OCI-LY1 (cell line): ENCODE results near the gene USP44.

Experiments
- H2AFZ ChIP-seq: fragments of 200-600 bp; sonication (generic), shearing (Covaris generic); 2 replicates; pipeline ENCODE4 v1.6.0; 2014; ENCODE audit warnings: antibody characterized with exemption, mild to moderate bottlenecking, low read length
- H3F3A ChIP-seq: fragments of 200-600 bp; sonication (generic), shearing (Covaris generic); 2 replicates; pipeline ENCODE4 v1.6.0; 2014; ENCODE audit warnings: mild to moderate bottlenecking, antibody characterized with exemption, low read length, moderate library complexity; ENCODE audit not compliant: insufficient read depth
- H3K27ac ChIP-seq: fragments of 200-600 bp; sonication (generic); 2 replicates; pipeline ENCODE4 v1.5.1; 2014; ENCODE audit warnings: low read length, mixed run types, mild to moderate bottlenecking, low read depth; ENCODE audit not compliant: poor library complexity, severe bottlenecking
- H3K27me3 ChIP-seq: fragments of 200-600 bp; sonication (generic); 2 replicates; pipeline ENCODE4 v1.6.0; 2014; ENCODE audit warnings: antibody characterized with exemption, mild to moderate bottlenecking, low read length, moderate library complexity; ENCODE audit not compliant: insufficient read depth
- H3K36me3 ChIP-seq: fragments of 200-600 bp; sonication (generic); 2 replicates; pipeline ENCODE4 v1.6.1; 2014; ENCODE audit warnings: mild to moderate bottlenecking, antibody characterized with exemption, low read length, moderate library complexity, mixed read lengths; ENCODE audit not compliant: insufficient read depth
- H3K4me1 ChIP-seq: fragments of 200-600 bp; sonication (generic); 2 replicates; pipeline ENCODE4 v1.5.1; 2014; ENCODE audit warnings: mild to moderate bottlenecking, low read length, moderate library complexity; ENCODE audit not compliant: insufficient read depth, severe bottlenecking
- H3K4me2 ChIP-seq: fragments of 200-600 bp; sonication (generic), shearing (Covaris generic); 2 replicates; pipeline ENCODE4 v1.6.1; 2014; ENCODE audit warnings: low read length
- H3K4me3 ChIP-seq: fragments of 200-600 bp; sonication (generic); 2 replicates; pipeline ENCODE4 v1.5.1; 2014; ENCODE audit warnings: low read length, low read depth, mild to moderate bottlenecking, mixed read lengths; ENCODE audit not compliant: poor library complexity, severe bottlenecking
- H3K79me2 ChIP-seq: fragments of 200-600 bp; shearing (Covaris generic); 2 replicates; pipeline ENCODE4 v1.6.1; 2016; ENCODE audit warnings: mixed run types, low read length, mixed read lengths; ENCODE audit not compliant: insufficient read depth
- H3K9ac ChIP-seq: fragments of 200-600 bp; sonication (generic), shearing (Covaris generic); 2 replicates; pipeline ENCODE4 v1.6.1; 2014; ENCODE audit warnings: mild to moderate bottlenecking, low read length, mixed read lengths
- H3K9me2 ChIP-seq: fragments of 200-600 bp; sonication (generic), shearing (Covaris generic); 2 replicates; pipeline ENCODE4 v1.6.1; 2014; ENCODE audit warnings: low read depth, mild to moderate bottlenecking, low read length, mixed read lengths
- H3K9me3 ChIP-seq: fragments of 200-600 bp; shearing (Covaris generic); 2 replicates; pipeline ENCODE4 v1.6.1; 2014; ENCODE audit warnings: low read length, mixed read lengths
- H4K20me1 ChIP-seq: fragments of 200-600 bp; sonication (generic), shearing (Covaris generic); 2 replicates; pipeline ENCODE4 v1.6.0; 2016; ENCODE audit warnings: mild to moderate bottlenecking, low read length; ENCODE audit not compliant: insufficient read depth
- EZH2 ChIP-seq: fragments of 200-600 bp; sonication (generic), shearing (Covaris generic); IDR thresholded peaks from 2 replicates; pipeline ENCODE4 v1.8.0; 2017; ENCODE audit warnings: borderline replicate concordance, mixed run types, mild to moderate bottlenecking, antibody characterized with exemption, low read length, moderate library complexity, mixed read lengths
- TF ChIP-seq, protein P1 (sequence below): fragments of 200-600 bp; sonication (generic), shearing (Covaris generic); IDR thresholded peaks from 2 replicates; pipeline ENCODE4 v1.5.1; 2017; ENCODE audit warnings: mild to moderate bottlenecking, antibody characterized with exemption, low read length, moderate library complexity, mixed read lengths

Gene USP44

DNA sequence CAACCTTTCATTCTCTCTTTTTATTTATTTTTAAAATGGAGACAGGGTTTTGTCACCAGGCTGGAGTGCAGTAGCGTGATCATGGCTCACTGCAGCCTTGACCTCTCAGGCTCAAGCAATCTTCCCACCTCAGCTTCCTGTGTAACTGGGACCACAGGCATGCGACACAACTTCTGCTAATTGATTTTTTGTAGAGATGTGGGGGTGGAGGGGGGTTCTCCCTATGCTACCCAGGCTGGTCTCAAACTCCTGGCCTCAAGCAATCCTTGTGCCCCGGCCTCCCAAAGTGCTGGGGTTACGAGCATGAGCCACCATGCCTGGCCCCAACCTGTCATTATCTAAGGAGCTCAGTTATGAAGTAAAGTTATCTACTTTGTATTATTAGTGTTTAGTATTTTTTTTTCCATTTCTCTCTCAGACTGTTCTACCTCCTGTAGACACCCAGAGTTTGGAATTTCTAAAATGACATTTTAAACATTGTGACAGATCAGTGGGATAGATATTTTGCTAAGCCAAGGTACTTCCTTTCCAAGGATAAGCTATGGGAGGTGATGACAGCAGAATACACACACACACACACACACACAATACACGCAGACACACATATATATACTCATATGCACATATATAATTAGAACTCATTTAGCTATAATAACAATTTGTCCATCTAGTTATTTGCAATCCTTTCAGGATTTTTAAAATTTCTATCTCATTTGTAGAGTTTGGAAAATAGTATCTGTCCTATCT is 2.1 kb upstream of the USP44 start:
- no peak overlapping the region for H3K4me2 ChIP-seq
- H3K4me3 ChIP-seq, result no peak overlapping the region
- H3K27ac ChIP-seq, result no peak overlapping the region
- no peaks in the 10 kb centered on the region for H3K79me2 ChIP-seq
- peaks cover 9% of the 10 kb centered on the region; the same call in 1 of the 2 replicates for H3K27me3 ChIP-seq
- no peaks in the 10 kb centered on the region for H4K20me1 ChIP-seq
- H3K36me3 ChIP-seq, result no peaks in the 10 kb centered on the region; the same call in 1 of the 2 replicates
- H3K4me1 ChIP-seq, result no peaks in the 10 kb centered on the region
- no peak overlapping the region for H2AFZ ChIP-seq
- no peak overlapping the region for H3K9ac ChIP-seq
- H3F3A ChIP-seq, result no peaks in the 10 kb centered on the region
- peaks cover 7% of the 10 kb centered on the region; the same call in 1 of the 2 replicates for H3K9me3 ChIP-seq
- TF ChIP-seq EZH2, result no peak
- TF ChIP-seq, protein P1, sequence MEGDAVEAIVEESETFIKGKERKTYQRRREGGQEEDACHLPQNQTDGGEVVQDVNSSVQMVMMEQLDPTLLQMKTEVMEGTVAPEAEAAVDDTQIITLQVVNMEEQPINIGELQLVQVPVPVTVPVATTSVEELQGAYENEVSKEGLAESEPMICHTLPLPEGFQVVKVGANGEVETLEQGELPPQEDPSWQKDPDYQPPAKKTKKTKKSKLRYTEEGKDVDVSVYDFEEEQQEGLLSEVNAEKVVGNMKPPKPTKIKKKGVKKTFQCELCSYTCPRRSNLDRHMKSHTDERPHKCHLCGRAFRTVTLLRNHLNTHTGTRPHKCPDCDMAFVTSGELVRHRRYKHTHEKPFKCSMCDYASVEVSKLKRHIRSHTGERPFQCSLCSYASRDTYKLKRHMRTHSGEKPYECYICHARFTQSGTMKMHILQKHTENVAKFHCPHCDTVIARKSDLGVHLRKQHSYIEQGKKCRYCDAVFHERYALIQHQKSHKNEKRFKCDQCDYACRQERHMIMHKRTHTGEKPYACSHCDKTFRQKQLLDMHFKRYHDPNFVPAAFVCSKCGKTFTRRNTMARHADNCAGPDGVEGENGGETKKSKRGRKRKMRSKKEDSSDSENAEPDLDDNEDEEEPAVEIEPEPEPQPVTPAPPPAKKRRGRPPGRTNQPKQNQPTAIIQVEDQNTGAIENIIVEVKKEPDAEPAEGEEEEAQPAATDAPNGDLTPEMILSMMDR, result no peak
- no peaks in the 10 kb centered on the region for H3K9me2 ChIP-seq

DNA sequence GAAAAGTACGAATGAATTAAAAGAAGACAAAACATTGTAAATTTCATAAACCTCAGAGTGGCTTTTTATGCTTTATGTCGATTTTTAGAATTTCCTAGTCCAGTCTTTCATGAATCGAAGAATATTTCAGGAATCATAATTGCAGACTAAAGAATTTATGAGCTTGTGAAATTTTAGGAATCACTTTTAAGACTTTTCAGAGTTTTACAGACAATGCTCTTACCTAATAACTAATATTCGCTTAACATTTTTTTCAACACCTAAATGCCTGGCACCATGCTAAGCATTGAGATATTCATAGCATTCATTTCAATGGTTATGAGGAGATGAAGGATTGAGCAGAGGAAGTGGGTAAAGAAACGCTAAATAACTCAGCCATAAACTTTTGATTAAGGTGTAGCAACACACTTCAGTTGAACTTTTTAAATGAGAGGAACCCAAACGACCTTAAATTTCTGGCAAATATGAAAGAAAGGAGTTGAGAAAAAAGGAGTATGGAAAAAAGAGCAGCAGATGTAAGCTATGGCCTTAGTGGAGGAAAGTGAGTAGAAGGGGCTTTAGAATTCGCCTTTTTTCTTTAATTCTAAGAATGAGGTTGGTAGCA is 739 bp upstream of the USP44 start:
- H3K36me3 ChIP-seq, result no peaks in the 10 kb centered on the region; the same call in 1 of the 2 replicates
- no peaks in the 10 kb centered on the region for H3K4me1 ChIP-seq
- no peaks in the 10 kb centered on the region for H3F3A ChIP-seq
- TF ChIP-seq EZH2, result no peak
- TF ChIP-seq, protein P1, result no peak
- peaks cover 14% of the 10 kb centered on the region; the same call in 1 of the 2 replicates for H3K27me3 ChIP-seq
- H3K9me3 ChIP-seq, result peaks cover 7% of the 10 kb centered on the region; the same call in 1 of the 2 replicates
- H4K20me1 ChIP-seq, result no peaks in the 10 kb centered on the region
- no peaks in the 10 kb centered on the region for H3K9me2 ChIP-seq
- H3K4me3 ChIP-seq, result no peak overlapping the region
- H3K4me2 ChIP-seq, result no peak overlapping the region
- no peak overlapping the region for H3K27ac ChIP-seq
- H3K9ac ChIP-seq, result no peak overlapping the region
- no peak overlapping the region for H2AFZ ChIP-seq
- no peaks in the 10 kb centered on the region for H3K79me2 ChIP-seq

DNA sequence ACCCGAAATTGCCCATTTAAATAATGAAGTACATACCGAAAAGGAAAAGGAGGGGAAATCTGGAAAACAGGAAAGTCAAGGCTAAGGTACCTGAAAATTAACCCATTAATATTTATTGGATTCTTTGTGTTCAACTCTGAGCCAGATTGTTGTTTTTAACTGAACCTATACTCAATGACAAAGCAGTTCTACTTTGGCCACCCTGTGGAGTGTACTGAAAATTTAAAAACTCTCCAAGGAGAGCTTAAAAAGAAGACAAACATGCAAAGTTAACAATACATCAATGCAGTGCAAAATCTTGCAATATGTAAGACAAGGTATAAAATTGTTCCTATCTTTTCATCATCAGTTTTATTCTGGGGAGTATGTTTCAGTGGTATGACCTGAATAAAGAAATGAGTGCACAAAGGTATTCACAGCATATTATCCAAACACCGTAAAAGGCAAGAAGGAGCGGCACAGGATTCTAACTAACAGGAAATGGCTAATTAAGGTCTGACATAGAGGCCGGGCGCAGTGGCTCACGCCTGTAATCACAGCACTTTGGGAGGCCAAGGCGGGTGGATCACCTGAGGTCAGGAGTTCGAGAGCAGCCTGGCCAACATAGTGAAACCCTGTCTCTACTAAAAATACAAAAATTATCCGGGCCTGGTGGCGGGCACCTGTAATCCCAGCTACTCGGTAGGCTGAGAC is 1.7 kb downstream of the USP44 start:
- H2AFZ ChIP-seq, result no peak overlapping the region
- H3K27me3 ChIP-seq, result peaks cover 14% of the 10 kb centered on the region; the same call in 1 of the 2 replicates
- no peak overlapping the region for H3K27ac ChIP-seq
- no peak overlapping the region for H3K9ac ChIP-seq
- no peak overlapping the region for H3K4me2 ChIP-seq
- H3K9me3 ChIP-seq, result peaks cover 7% of the 10 kb centered on the region; the same call in 1 of the 2 replicates
- H3K9me2 ChIP-seq, result no peaks in the 10 kb centered on the region
- no peaks in the 10 kb centered on the region for H3K4me1 ChIP-seq
- TF ChIP-seq, protein P1, result no peak
- no peak for TF ChIP-seq EZH2
- H3K79me2 ChIP-seq, result no peaks in the 10 kb centered on the region
- no peaks in the 10 kb centered on the region for H3F3A ChIP-seq
- H4K20me1 ChIP-seq, result no peaks in the 10 kb centered on the region
- no peak overlapping the region for H3K4me3 ChIP-seq
- no peaks in the 10 kb centered on the region; the same call in 1 of the 2 replicates for H3K36me3 ChIP-seq
